GM21526 (cell line): ENCODE measurements around the gene UCHL3.
"Not testable (repeated sequence)": the region's sequence is repeated elsewhere in the genome, so short reads cannot be mapped to it uniquely, and the experiment has no call there.

Source experiments
- ATAC-seq: cut with Tn5 transposase; IDR thresholded peaks from one replicate; pipeline ENCODE4 v1.9.1; 2021; ENCODE audit warnings: moderate library complexity; ENCODE audit not compliant: unreplicated experiment, low FRiP score

UCHL3 gene

DNA sequence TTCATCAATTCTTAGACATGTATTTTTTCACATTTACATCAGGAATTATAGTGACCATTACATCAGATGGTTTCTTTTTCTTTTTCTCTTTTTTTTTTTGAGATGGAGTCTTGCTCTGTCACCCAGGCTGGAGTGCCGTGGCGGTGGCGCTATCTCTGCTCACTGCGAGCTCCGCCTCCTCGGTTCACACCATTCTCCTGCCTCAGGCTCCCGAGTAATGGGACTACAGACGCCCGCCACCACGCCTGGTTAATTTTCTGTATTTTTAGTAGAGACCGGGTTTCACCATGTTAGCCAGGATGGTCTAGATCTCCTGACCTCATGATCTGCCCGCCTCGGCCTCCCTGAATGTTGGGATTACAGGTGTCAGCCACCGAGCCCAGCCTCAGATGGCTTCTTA lies 4.2 kb upstream of the UCHL3 start:
- ATAC-seq, result not testable (repeated sequence)

DNA sequence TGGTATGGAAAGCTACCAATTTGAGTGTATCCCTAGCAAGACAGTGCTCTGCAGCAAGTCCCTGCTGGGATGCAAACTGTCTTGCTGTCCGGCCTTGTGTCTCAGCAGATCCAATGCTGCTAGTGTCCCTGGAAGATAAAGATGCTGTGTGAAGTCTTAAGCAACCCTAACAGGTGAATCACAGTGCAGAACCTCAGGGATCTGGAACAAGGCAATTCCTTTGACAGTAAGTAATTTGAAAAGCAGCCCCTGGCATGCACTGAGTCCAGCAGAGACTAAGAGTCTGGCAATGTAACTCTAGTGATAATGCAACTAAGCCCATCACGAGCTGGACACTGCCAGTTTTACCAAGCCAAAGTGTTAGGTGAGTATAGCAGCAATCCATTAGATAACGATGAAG lies 1.7 kb upstream of the UCHL3 start:
- no peak for ATAC-seq

DNA sequence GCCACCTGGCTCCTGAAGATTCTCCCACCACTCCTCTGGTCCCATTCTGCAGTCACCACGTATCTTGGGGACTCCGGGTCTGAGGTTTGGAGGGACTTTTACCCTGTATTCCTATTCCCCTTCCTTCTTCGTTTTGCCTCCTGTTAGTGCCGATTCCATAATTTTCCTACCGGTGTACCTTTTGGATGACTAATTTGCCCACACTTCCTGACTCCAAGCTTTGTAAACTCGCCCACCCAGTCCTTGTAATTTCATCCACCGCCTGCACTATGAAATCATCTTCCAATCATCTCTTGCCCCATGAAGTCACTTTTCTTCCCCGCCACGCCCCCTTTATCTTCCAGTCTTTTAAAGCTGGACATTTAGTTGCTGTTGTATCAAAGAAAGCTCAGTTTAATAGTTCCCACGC lies 572 bp downstream of the UCHL3 start:
- ATAC-seq, result peak; percentile 11

DNA sequence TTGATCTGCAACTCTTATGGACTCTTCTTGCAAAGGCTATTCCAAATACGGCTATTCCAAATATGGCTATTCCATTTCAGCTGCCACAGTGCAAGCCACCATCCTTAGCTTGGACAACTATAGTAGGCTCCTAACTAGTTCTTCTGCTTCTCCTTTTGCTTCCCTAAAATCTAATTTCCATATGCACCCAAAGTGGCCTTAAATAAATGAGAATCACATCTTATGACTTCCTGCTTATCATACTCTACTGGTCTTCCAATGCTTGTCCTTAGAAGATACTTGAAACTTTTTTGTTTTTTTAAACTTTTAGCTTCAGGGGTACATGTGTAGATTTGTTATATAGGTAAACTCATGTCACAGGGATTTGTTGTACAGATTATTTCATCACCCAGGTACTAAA lies 4.9 kb downstream of the UCHL3 start:
- ATAC-seq, result no peak

DNA sequence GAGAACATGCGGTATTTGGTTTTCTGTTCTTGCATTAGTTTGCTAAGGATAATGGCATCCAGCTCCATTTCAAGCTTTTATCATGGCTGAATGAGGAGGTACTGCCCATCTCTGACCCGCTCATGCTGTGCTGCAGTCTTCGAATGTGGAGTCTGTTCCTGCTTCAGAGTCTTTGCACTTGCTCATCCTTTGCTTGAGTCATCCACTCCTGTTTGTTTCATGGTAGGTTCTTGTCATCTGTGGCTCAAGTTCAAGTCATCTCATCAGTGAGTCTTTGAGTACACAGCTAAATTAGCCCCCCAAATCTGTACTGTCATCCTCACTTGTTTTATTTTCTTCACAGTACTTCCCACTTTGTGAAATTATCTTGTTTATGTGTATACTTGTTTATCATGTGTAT lies 5.4 kb downstream of the UCHL3 start:
- ATAC-seq, result no peak

DNA sequence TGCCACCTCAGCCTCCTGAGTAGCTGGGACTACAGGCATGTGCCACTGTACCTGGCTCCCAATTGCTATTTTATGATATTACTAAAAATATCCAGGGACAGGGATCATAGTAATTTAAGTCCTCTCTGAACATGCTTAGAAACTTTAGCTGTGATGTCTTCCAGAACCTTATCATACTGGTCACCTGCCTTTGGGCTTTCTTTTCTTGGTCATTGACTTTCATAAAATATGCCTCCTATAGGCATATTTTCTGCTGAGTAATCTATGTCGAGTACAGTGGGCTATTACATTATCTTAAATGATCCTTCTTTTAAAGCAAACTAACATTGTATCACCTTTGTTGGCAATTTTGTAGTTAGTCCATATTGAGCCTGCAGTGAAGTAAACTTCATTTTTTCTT lies 6.2 kb downstream of the UCHL3 start:
- no peak for ATAC-seq

DNA sequence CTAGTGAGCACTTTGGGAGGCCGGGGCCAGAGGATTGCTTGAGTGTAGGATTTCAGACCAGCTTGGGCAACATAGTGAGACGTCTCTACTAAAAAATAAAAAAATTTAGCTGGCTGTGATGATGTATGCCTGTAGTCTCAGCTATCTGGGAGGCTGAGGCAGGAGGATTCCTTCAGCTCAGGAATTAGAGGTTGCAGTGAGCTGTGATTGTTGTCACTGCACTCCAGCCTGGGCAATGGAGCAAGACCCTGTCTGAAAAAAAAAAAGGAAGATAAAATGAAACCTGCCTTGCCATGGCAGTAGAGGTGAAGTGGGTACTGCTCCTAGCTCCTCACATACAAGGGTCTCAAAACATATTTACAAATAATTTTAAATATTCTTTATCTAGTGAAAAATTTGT lies 7.4 kb downstream of the UCHL3 start:
- ATAC-seq, result no peak

DNA sequence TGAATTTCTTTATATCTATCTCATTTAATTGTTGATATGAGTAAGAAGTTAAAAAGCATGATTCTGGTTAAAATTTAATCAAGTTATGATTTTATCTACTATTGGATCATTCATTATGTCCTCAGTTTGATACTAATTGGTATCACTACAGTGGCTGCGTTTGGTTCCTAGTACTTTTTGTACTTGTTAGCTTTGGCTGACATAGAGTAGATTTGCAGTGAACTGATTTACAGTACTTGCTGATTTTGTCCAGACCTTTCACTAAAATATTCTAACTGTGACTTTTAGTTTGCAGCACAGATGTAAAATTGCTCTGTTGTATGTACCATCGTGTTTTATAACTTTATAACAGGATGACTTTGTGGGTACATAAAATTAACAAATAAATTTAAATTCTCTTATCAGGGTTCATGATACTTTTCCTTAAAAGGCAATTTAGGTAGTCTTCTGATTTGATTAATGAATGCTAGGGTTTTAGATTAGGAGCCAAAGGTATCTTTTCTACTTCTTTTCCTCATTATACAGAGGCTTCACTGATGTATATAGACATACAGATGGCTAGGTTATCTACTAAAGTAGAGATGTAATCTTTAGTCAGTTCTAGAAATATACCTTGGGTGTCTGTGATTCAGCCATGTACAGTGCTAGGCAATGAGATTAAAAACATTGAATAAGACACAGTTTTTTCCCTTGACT lies 8.7 kb downstream of the UCHL3 start:
- ATAC-seq, result no peak

DNA sequence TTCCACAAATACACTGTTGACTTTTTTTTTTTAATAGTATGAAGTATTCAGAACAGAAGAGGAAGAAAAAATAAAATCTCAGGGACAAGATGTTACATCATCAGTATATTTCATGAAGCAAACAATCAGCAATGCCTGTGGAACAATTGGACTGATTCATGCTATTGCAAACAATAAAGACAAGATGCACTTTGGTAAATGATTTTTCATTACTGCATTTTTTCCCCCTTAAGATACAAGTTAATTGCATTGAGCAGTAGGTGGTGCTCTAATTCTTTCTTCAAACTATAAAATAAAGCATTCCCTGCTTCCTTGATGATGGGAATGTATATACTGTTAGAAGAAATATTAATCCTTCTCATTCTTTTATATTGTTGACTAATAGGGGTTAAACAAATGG lies 17.1 kb downstream of the UCHL3 start:
- no peak for ATAC-seq

DNA sequence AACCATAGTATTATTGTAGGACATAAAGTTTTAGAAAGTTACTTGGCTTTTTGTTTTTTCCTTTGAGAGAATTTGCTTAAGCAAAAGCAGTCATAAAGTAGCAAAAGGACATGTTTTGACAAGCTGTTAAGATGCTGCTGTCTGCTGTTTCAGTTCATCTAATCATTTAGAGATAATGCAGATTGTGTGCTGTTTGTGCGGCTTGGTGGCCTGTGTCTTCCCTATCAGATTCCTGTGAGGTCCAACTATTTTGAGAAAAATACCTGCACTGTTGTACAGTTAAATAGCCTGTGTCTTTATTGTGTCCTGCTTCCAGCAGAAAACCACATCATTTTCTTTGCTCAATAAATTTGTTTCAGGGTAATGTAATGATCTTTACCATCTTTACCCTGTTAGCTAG lies 20.0 kb downstream of the UCHL3 start:
- no peak for ATAC-seq

DNA sequence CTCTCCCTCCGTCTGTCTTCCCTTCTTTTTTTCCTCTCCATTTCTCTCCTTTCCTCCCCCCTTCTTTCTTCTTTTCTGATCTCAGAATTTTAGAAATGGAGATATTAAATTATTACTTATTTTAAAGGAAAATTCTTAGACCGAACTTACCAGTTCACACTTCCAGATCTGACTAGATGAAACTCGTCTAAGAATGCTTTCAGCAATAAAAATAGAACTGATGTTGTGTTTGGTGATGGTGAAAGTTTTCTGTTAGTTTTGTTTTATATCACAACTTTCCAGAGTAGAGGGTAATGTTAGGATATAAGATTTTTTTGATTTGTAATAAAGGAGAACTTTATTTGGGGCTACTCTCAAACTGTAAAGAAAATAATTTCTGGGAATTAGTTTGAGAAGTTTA lies 29.9 kb downstream of the UCHL3 start:
- peak; percentile 55 for ATAC-seq

DNA sequence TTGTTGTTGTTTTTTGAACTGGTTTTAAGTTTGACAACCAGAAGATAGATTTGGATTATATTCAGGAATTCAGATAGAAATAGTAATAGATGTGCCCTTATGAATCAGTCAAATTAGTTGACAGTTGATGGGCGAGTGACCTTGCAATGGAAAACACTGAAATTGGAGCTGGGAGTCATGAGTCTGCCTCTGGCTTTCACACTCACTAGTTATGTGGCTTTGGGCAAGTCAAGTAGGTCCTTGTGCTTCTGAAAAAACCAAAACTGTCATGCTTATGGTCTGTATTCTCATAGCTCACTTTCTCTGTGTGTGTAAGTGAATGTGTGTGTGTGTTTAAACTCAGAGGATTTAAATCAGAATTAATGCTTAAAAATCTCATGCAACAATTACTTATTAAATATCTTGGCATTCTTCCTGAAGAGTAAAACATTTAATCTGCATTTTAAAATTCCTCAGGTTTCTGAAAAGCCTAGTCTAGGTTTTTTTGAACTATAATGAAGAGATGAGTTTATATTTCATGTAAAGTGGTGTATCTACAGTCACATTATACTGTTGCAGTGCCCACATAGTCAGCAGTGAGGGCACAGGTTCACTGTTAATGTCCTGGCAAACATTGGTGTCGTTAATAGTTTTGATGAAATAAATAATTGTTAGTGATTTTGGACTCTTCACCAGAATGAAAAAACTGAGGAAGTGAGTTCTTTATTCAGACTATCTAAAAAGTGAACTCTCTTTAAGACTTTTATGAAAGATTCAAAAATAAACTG lies 32.5 kb downstream of the UCHL3 start:
- no peak for ATAC-seq

DNA sequence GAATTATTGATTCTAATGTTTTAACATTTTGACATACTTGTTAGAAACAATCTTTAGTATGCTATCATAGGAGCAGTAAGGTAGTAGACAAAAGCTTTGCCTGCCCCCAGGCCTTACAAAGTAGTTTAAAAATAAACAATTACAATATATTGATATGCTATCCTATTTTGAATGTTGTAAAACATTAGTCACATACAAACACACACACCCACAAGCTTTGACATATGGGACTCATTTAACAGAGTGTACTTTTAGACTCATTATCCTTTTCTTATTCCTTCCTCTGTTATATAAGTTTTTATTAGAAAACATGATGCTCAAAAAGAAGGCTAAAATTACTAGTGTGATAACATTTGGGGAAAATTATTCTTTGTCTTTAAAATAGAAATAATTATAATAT lies 33.5 kb downstream of the UCHL3 start:
- no peak for ATAC-seq

DNA sequence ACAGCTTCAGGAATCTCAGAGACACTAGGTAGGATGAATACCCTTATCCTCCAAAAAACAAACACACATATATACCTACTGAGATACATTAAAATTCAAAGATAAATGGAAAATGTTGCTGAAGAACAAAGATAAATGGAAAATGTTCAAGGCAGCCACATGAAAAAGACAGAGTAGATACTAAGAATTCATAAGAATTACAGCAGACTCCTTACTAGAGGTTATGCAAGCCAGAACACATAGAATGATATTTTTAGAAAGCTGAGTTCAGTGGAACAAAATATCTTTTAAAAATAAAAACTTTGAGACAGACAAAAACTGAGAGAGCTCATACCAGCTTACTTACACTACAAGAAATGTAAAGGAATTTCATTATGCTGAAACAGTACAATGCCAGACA lies 35.6 kb downstream of the UCHL3 start:
- no peak for ATAC-seq

DNA sequence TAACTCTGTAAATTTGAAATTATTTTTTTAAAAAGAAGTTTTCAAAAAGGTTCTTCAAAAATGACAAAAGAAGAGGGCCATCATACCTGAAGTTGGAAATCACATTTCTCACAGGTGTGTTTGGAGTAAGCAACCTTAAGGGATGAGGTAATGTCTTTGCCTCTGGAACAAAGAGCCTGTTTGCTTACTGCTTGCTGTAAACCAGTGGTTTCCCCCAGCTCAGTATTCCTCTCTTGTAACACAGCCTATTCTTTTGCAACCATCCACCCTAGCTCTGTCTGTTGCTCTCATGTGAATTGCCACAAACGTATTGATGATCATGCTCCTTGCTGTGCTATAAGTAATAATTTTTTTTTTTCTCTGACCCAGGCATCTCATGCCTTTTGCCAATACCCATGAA lies 38.1 kb downstream of the UCHL3 start:
- ATAC-seq, result no peak

DNA sequence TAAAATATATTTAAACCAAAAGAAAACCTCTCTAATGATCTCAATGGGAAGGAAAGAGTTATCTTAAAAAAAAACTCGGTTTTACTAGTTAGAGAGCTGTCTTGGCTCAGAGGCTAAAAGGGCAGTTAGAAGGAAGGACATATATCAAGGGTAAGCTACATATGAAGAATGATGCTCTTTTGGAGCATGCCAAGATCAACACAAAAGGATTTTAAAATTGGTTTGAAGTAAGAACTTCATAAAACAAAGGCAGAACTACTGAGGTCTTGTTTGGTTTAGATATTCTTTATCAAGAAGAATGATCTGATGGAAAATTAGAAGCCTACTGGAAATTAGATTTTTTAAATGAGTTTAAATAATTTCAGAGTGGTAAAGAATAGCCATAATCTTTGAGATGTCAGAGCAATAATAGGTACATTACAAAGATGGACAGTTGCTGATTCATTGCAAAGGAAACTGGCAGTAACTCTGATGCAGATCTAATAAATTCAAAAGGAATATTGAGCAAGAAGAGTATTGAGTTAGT lies 47.1 kb downstream of the UCHL3 start:
- ATAC-seq, result no peak

DNA sequence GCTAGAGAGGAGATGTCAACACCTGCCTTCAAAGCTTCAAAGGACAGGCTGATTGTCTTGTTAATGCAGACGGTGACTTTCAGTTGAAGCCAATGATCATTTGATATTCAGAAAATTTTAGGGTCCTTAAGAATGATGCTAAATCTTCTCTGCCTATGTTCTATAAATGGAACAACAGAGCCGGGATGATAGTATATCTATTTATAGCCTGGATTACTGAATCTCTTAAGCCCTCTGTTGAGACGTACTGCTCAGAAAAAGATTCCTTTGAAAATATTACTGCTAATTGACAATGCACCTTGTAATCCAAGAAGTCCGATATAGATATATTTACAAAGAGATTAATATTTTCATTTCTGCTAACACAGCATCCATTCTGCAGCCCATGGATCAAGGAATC lies 50.8 kb downstream of the UCHL3 start:
- no peak for ATAC-seq

DNA sequence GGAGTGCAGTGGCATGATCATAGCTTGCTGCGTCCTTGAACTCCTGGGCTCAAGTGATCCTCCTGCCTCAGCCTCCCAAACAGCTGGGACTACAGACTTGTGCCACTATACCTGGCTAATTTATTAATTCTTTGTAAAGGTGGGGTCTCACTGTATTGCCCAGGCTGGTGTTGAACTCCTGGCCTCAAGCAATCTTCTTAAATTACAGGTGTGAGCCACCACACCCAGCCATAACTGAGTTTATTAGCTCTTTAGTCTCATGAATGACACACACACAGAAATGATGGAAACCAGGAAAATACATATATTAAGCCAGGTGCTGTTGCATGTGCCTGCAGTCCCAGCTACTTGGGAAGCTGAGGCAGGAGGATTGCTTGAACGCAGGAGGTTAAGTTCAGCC lies 53.4 kb downstream of the UCHL3 start:
- no peak for ATAC-seq

DNA sequence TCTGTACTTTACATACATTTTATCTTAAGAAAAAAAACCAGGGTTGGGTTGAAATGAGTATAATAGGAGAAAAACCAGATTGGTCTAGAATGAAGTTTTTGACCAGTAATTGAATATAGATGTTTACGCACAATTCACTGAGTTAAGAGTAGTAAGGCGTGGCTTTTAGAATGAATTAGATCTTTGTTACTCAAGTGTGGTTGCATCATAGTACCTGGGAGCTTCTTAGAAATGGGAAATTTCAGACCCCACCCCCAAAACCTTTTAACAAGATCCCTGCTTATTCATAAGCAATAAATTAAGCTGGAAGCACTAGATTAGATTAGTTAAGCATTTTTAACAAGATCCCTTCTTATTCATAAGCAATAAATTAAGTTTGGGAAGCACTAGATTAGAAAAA lies 57.9 kb downstream of the UCHL3 start:
- no peak for ATAC-seq

DNA sequence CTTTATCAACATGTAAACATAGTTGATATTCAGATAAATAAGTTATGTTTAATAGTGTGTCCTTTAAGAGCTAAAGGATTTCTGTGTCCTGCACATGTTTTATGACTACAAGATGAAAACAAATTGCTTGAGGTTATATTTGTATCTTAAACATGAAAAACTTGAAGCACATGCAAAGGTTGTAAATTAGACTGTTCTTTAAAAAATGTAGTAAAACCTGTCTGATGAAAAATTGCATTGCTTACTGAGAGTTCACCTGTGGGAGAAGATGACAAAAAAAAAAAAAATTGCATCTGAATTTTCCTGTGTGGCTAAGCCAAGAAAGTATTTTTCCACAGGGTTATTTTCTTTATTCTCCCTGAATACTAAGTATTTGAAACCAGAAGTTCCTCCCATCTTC lies 60.9 kb downstream of the UCHL3 start:
- ATAC-seq, result no peak

DNA sequence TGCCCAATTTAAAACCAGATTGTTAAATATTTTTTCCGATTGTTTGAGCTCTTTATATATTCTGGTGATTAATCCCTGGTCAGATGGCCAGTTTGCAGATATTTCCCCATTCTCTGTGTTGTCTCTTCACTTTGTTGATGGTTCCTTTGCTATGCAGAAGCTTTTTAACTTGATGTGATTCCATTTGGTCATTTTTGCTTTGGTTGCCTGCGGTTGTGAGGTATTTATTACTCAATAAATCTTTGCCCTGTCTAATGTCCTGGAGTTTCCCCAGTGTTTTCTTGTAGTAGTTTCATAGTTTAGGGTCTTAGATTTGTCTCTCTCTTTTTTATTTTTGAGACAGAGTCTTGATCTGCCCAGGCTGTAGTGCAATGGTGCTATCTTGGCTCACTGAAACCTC lies 62.8 kb downstream of the UCHL3 start:
- no peak for ATAC-seq

DNA sequence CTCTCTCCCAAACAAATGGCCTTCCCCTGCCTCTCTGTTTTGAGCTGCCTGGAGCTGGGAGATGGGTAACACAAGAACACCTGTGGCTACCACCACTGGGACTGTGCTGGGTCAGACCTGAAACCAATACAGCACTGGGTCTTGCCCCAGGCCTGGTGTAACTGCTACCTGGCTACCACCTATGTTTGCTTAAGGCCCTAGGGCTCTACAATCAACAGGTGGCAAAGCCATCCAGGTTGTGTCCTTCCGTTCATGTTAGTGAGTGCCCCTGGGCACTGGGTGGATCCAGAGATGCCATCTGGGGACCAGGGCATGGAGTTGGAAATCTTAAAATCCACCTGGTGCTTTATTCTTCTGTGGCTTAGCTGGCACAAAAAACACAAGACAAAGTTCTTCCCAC lies 67.6 kb downstream of the UCHL3 start:
- no peak for ATAC-seq
